IMR-90 (cell line): ENCODE data around the gene SAMD7. TPM values are rescaled to one million over a fixed set of nuclear protein-coding genes. Genes with fewer than 3 reads are reported as not detected.

Source experiments
- ATAC-seq: fragments of 200-7000 bp; cut with Tn5 transposase; 2 replicates; pipeline ENCODE4 v1.9.1; 2020; ENCODE audit warnings: low read depth, mild to moderate bottlenecking, moderate library complexity
- BruUV-seq: library from RNA; stranded (reverse); fragments of 400-500 nt; replicated peaks from 2 replicates; lab custom pipeline; 2021; lab: Mats Ljungman, UMichigan
- CTCF ChIA-PET: fragments of 300-600 bp; formaldehyde crosslinking; extraction: SDS; loops from one replicate; lab custom pipeline; 2021; ENCODE audit warnings: antibody characterized with exemption; lab: Yijun Ruan, JAX
- POLR2A ChIA-PET: fragments of 300-600 bp; sonication (Branson Sonifier 250); formaldehyde crosslinking; loops from one replicate; lab custom pipeline; 2022; ENCODE audit warnings: antibody characterized with exemption; ENCODE audit not compliant: unreplicated experiment; lab: Charles Lee
- DNase-seq: peaks from one replicate; pipeline ENCODE4 v3.0.0; 2013
- H2AFZ ChIP-seq: replicated peaks from 2 replicates; pipeline ENCODE3; 2013; ENCODE audit warnings: low read length, mild to moderate bottlenecking; ENCODE audit not compliant: poor library complexity
- H2AK5ac ChIP-seq: 2 replicates; pipeline ENCODE4 v1.6.1; 2013; ENCODE audit warnings: low read depth, low read length, inconsistent platforms
- H2AK9ac ChIP-seq: replicated peaks from 2 replicates; pipeline ENCODE3; 2013; ENCODE audit warnings: mild to moderate bottlenecking, low read depth, low read length, moderate library complexity; ENCODE audit not compliant: poor library complexity
- H2BK120ac ChIP-seq: 2 replicates; pipeline ENCODE4 v1.6.1; 2013; ENCODE audit warnings: low read depth, low read length, inconsistent platforms
- H2BK15ac ChIP-seq: 3 replicates; pipeline ENCODE4 v1.6.1; 2013; ENCODE audit warnings: low read depth, low read length, inconsistent platforms
- H2BK20ac ChIP-seq: 2 replicates; pipeline ENCODE4 v1.6.1; 2013; ENCODE audit warnings: low read depth, mild to moderate bottlenecking, inconsistent platforms, low read length, moderate library complexity
- H2BK5ac ChIP-seq: 2 replicates; pipeline ENCODE4 v1.6.1; 2013; ENCODE audit warnings: mild to moderate bottlenecking, low read depth, low read length, inconsistent platforms; ENCODE audit not compliant: poor library complexity, severe bottlenecking
- H3K14ac ChIP-seq: replicated peaks from 2 replicates; pipeline ENCODE4 v1.6.1; 2013; ENCODE audit warnings: low read depth, low read length, inconsistent platforms
- H3K18ac ChIP-seq: 2 replicates; pipeline ENCODE4 v1.6.1; 2013; ENCODE audit warnings: low read depth, low read length, control low read depth
- H3K23ac ChIP-seq: 2 replicates; pipeline ENCODE4 v1.6.1; 2013; ENCODE audit warnings: low read depth, low read length, inconsistent platforms
- H3K27ac ChIP-seq: 2 replicates; pipeline ENCODE4 v1.5.1; 2013; ENCODE audit warnings: mild to moderate bottlenecking, control low read depth, low read length; ENCODE audit not compliant: insufficient read depth
- H3K27me3 ChIP-seq: 2 replicates; pipeline ENCODE4 v1.6.1; 2013; ENCODE audit warnings: low read length; ENCODE audit not compliant: control insufficient read depth, insufficient read depth
- H3K36me3 ChIP-seq: 2 replicates; pipeline ENCODE4 v1.6.1; 2013; ENCODE audit warnings: low read length, mixed read lengths; ENCODE audit not compliant: control insufficient read depth, insufficient read depth
- H3K4ac ChIP-seq: 2 replicates; pipeline ENCODE4 v1.6.1; 2013; ENCODE audit warnings: low read depth, low read length, inconsistent platforms
- H3K4me1 ChIP-seq: 2 replicates; pipeline ENCODE4 v1.6.1; 2013; ENCODE audit warnings: low read length, mixed read lengths; ENCODE audit not compliant: control insufficient read depth, insufficient read depth
- H3K4me2 ChIP-seq: 2 replicates; pipeline ENCODE4 v1.6.1; 2013; ENCODE audit warnings: low read depth, mild to moderate bottlenecking, control low read depth, low read length, moderate library complexity
- H3K4me3 ChIP-seq: 2 replicates; pipeline ENCODE4 v1.5.1; 2013; ENCODE audit warnings: low read depth, mild to moderate bottlenecking, control low read depth, low read length, moderate library complexity; ENCODE audit not compliant: insufficient read depth
- H3K56ac ChIP-seq: 2 replicates; pipeline ENCODE4 v1.6.1; 2013; ENCODE audit warnings: low read length, inconsistent platforms; ENCODE audit not compliant: insufficient read depth; ENCODE audit errors: extremely low read depth
- H3K79me1 ChIP-seq, 2 experiments: 2 replicates each; pipeline ENCODE4 v1.6.1; 2013; ENCODE audit warnings: low read length in 2 of 2, inconsistent platforms in 1 of 2, low read depth in 1 of 2
- H3K9ac ChIP-seq: 2 replicates; pipeline ENCODE4 v1.6.1; 2013; ENCODE audit warnings: low read depth, low read length, control low read depth
- H3K9me1 ChIP-seq: 2 replicates; pipeline ENCODE4 v1.6.1; 2013; ENCODE audit warnings: low read length, inconsistent platforms; ENCODE audit not compliant: insufficient read depth
- H3K9me3 ChIP-seq: 2 replicates; pipeline ENCODE4 v1.6.1; 2013; ENCODE audit warnings: low read length; ENCODE audit not compliant: control insufficient read depth, insufficient read depth
- H4K20me1 ChIP-seq: 2 replicates; pipeline ENCODE4 v1.6.1; 2013; ENCODE audit warnings: low read length, inconsistent platforms; ENCODE audit not compliant: insufficient read depth
- H4K5ac ChIP-seq: 2 replicates; pipeline ENCODE4 v1.6.1; 2013; ENCODE audit warnings: mild to moderate bottlenecking, low read depth, low read length, control low read depth
- H4K8ac ChIP-seq, 2 experiments: 2 replicates each; pipeline ENCODE4 v1.6.1; 2013; ENCODE audit warnings: low read depth in 2 of 2, low read length in 2 of 2, control low read depth in 1 of 2, inconsistent platforms in 1 of 2
- H4K91ac ChIP-seq: 2 replicates; pipeline ENCODE4 v1.6.1; 2013; ENCODE audit warnings: low read depth, low read length, inconsistent platforms; ENCODE audit not compliant: insufficient read depth
- BHLHE40 ChIP-seq: fragments of 150-350 bp; IDR thresholded peaks from 2 replicates; pipeline ENCODE4 v1.6.1; 2016; ENCODE audit warnings: mild to moderate bottlenecking, low read depth, low read length
- CEBPB ChIP-seq: IDR thresholded peaks from 2 replicates; pipeline ENCODE4 v1.6.1; 2012; ENCODE audit warnings: low read depth, low read length, improper control_type of control experiment
- FOS ChIP-seq: fragments of 150-350 bp; IDR thresholded peaks from 2 replicates; pipeline ENCODE4 v1.6.1; 2016; ENCODE audit warnings: low read depth, low read length
- WGBS, 2 experiments: methylation state at CpG; one replicate each; pipeline versions ENCODE4 v1.1.5 to v1.1.7; 2013; ENCODE audit warnings: missing lambda C conversion rate in 2 of 2; ENCODE audit not compliant: insufficient read length in 1 of 2; ENCODE audit errors: extremely low coverage in 2 of 2; 5-methylcytosine and 5-hydroxymethylcytosine counted together
- dilution Hi-C: fragments of 300-500 bp; cut with HindIII; formaldehyde crosslinking; loops from one replicate; pipeline ENCODE4 v1.14.3; 2018; ENCODE audit warnings: low sequenced_read_pairs; ENCODE audit not compliant: unreplicated experiment
- in situ Hi-C: fragments of 300-500 bp; cut with MboI; formaldehyde crosslinking; loops from 3 replicates; pipeline ENCODE4 v1.14.3; 2019; ENCODE audit warnings: low sequenced_read_pairs, inconsistent platforms, mixed read lengths
- intact Hi-C: fragments of 100-400 bp; cut with micrococcal nuclease; formaldehyde crosslinking; loops from 2 replicates; pipeline ENCODE4 v1.10.0; 2022
- polyA plus RNA-seq, 3 experiments: library from polyadenylated mRNA; depleted of rRNA; stranded (reverse); fragments of >200 nt; gene quantifications; 2 replicates each; pipeline ENCODE4 v1.2.3, GENCODE V29; 2012; ENCODE audit warnings: low replicate concordance in 1 of 3
- total RNA-seq: library from RNA; depleted of rRNA; stranded (reverse); fragments of >200 nt; gene quantifications from 2 replicates; pipeline ENCODE4 v1.2.3, GENCODE V29; 2012

Gene SAMD7
- total and polyA plus RNA-seq, 2 of the 4 experiments (the other 2 are of a cell fraction): not detected

- H3K4me1 ChIP-seq: peaks cover 8% of the 10 kb centered on the region
- POLR2A ChIA-PET: no interaction called here
- peaks cover 6% of the 10 kb centered on the region for H3K9me1 ChIP-seq
- in situ Hi-C loops: no loop called here
- H3K36me3 ChIP-seq: peaks cover 24% of the 10 kb centered on the region
- peaks cover 19 to 40% of the 10 kb centered on the region in 2 experiments for H3K79me1 ChIP-seq
- no peak overlapping the region for H3K27ac ChIP-seq
- H2BK5ac ChIP-seq: peak overlapping the region; percentile 94
- no peak overlapping the region for H4K91ac ChIP-seq
- no peak overlapping the region for H2BK15ac ChIP-seq
- CTCF ChIA-PET: no interaction called here
- no peak overlapping the region for H3K4me2 ChIP-seq
- no peaks in the 10 kb centered on the region for H3K9me3 ChIP-seq
- no peak overlapping the region for H2AFZ ChIP-seq
- H3K18ac ChIP-seq: no peak overlapping the region
- TF ChIP-seq FOS (0 out of 2 replicates have a peak, but pooled peaks have one; percentile 6), CEBPB (peak; percentile 92), BHLHE40 (no peak)
- H4K8ac ChIP-seq: no peak overlapping the region; a peak in 1 of 4 replicates
- peaks cover 3% of the 10 kb centered on the region; the same call in 1 of the 2 replicates for H4K20me1 ChIP-seq
- H4K5ac ChIP-seq: no peak overlapping the region
- no peak overlapping the region for H3K23ac ChIP-seq
- no peak overlapping the region for H2AK5ac ChIP-seq
- no peak overlapping the region for H2BK120ac ChIP-seq
- H3K14ac ChIP-seq: no peak overlapping the region
- dilution Hi-C loops: no loop called here
- H3K4me3 ChIP-seq: no peak overlapping the region
- BruUV-seq: no TSS peak
- no CpG with 5 or more reads among the region's 2 CpGs for WGBS, 2 experiments
- intact Hi-C loops: loop anchor here (10.0 kb wide), 1 partner anchor 205 kb away; the partner anchor contains the start of gene MYNN
- no peak overlapping the region for H3K56ac ChIP-seq
- H3K4ac ChIP-seq: no peak overlapping the region
- H2BK20ac ChIP-seq: no peak overlapping the region
- no peak overlapping the region for H2AK9ac ChIP-seq
- H3K27me3 ChIP-seq: no peaks in the 10 kb centered on the region
- H3K9ac ChIP-seq: no peak overlapping the region
- DNase-seq (peak; percentile 84), ATAC-seq (peak; percentile 92)
Measured at GRCh38 chr3:169980055-169980454, 68.7 kb downstream of the SAMD7 start.
